A549 (cell line): Measurements from ENCODE around the gene POLR2C.

Experiments
- CHD4 ChIP-seq: fragments of 200-600 bp; sonication (generic); IDR thresholded peaks from 2 replicates; pipeline ENCODE4 v1.6.1; 2016; ENCODE audit warnings: antibody characterized with exemption, mild to moderate bottlenecking, borderline replicate concordance
- POLR2A ChIP-seq: IDR thresholded peaks from 2 replicates; pipeline ENCODE4 v1.6.1; 2012; ENCODE audit warnings: mild to moderate bottlenecking, low read length
- ZFP36 ChIP-seq: fragments of 450-650 bp; IDR thresholded peaks from 2 replicates; pipeline ENCODE4 v1.6.1; 2014; ENCODE audit warnings: borderline replicate concordance; ENCODE audit not compliant: partially characterized antibody
- TF ChIP-seq, protein P1 (sequence below): fragments of >200 bp; sonication (Bioruptor Twin); formaldehyde crosslinking; IDR thresholded peaks from 3 replicates; pipeline ENCODE4 v1.5.1; 2016
- TF ChIP-seq, protein P2 (sequence below): IDR thresholded peaks from 2 replicates; pipeline ENCODE4 v1.6.1; 2012; ENCODE audit warnings: low read depth, borderline replicate concordance

DNA sequence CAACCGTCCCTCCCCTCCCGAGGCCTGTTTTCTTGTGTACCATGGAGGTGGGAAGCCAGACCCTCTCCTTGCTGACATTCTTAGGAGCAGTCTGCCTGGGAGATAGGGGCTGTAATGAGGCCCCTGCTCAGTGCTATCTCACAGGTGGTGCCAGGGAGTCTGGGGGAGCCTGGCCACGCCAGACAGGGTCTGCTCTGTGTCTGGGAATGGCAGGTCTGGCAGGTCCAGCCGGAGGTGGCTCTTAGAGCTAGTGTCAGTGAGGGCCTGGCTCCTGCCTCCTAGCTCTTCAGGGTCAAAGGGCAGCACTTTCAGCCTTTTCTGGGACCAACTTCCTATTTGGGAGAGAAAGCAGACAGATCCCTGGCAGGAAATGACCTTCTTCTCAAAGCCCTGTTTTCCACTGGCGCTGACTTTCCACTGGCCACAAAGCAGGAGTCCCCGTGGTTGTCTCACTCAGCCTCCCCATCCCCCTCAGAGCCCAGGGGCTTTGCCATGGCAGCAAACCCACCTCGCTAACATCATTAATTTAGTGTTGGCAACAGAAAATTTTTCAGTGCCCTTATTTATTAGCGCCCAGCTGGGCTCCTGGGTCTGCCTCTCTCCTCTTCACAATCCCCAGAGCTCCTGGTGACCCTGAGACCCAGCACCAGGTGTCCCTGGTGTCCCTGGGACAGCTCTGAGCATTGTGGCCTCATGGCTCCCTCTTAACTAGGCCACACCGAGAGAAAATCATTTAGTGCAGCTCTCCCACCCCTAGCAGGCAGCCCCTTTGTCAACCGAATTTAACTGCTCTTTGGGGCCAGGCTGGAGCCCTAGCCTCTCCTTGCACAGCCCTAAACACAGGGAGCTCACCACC lies 47.8 kb downstream of the POLR2C start:
- TF ChIP-seq POLR2A (no peak), CHD4 (no peak), ZFP36 (no peak)
- TF ChIP-seq, protein P1, sequence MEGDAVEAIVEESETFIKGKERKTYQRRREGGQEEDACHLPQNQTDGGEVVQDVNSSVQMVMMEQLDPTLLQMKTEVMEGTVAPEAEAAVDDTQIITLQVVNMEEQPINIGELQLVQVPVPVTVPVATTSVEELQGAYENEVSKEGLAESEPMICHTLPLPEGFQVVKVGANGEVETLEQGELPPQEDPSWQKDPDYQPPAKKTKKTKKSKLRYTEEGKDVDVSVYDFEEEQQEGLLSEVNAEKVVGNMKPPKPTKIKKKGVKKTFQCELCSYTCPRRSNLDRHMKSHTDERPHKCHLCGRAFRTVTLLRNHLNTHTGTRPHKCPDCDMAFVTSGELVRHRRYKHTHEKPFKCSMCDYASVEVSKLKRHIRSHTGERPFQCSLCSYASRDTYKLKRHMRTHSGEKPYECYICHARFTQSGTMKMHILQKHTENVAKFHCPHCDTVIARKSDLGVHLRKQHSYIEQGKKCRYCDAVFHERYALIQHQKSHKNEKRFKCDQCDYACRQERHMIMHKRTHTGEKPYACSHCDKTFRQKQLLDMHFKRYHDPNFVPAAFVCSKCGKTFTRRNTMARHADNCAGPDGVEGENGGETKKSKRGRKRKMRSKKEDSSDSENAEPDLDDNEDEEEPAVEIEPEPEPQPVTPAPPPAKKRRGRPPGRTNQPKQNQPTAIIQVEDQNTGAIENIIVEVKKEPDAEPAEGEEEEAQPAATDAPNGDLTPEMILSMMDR: no peak
- TF ChIP-seq, protein P2, sequence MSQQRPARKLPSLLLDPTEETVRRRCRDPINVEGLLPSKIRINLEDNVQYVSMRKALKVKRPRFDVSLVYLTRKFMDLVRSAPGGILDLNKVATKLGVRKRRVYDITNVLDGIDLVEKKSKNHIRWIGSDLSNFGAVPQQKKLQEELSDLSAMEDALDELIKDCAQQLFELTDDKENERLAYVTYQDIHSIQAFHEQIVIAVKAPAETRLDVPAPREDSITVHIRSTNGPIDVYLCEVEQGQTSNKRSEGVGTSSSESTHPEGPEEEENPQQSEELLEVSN: no peak
